Ovary (tissue), 3 donors: ENCODE data around the gene TASP1.

ENCODE experiments used
- EP300 ChIP-seq: sonication (generic); formaldehyde crosslinking; IDR thresholded peaks from one replicate; pipeline ENCODE4 v1.6.1; 2017; ENCODE audit warnings: antibody characterized with exemption
- TF ChIP-seq, protein P1 (sequence below), 3 donors: fragments of 450-650 bp in 2 of 3; fragments of 200-600 bp in 1 of 3; IDR thresholded peaks; one replicate each; pipeline versions ENCODE4 v1.5.1 to v1.8.0; 2016 to 2022; ENCODE audit warnings: antibody characterized with exemption in 3 of 3, mild to moderate bottlenecking in 1 of 3
- donor health status: DM: no; HTN: no; CAD: no.

DNA sequence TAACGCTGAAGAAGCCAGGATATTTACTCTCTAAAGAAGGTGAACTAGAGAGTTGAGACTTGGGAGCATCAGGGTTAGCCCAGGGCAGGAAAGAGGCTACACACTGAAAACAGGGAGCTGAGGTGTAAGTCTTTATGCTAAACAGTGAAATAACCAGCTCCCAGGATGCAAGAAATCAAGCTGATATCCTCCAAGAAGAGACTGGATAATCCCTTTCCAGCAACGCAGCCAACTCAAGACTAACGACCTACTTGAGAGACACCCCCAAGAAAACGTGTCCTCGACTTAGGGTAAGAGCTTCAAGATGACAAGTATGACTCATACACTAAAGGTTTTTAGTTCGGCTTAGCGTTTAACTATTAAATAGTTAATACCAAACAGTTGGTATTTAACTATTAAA is 202.2 kb downstream of the TASP1 start:
- no peak for TF ChIP-seq EP300
- TF ChIP-seq, protein P1, sequence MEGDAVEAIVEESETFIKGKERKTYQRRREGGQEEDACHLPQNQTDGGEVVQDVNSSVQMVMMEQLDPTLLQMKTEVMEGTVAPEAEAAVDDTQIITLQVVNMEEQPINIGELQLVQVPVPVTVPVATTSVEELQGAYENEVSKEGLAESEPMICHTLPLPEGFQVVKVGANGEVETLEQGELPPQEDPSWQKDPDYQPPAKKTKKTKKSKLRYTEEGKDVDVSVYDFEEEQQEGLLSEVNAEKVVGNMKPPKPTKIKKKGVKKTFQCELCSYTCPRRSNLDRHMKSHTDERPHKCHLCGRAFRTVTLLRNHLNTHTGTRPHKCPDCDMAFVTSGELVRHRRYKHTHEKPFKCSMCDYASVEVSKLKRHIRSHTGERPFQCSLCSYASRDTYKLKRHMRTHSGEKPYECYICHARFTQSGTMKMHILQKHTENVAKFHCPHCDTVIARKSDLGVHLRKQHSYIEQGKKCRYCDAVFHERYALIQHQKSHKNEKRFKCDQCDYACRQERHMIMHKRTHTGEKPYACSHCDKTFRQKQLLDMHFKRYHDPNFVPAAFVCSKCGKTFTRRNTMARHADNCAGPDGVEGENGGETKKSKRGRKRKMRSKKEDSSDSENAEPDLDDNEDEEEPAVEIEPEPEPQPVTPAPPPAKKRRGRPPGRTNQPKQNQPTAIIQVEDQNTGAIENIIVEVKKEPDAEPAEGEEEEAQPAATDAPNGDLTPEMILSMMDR (IDR thresholded peaks at IDR 0.05) = no peak
